ENCODE results near the gene UACA. TPM values are rescaled to one million over a fixed set of nuclear protein-coding genes. Genes with fewer than 3 reads are reported as not detected.

Gene UACA
- polyA plus RNA-seq, 1 of the 3 experiments (the other 2 are of a cell fraction), result 35.9 TPM

DNA sequence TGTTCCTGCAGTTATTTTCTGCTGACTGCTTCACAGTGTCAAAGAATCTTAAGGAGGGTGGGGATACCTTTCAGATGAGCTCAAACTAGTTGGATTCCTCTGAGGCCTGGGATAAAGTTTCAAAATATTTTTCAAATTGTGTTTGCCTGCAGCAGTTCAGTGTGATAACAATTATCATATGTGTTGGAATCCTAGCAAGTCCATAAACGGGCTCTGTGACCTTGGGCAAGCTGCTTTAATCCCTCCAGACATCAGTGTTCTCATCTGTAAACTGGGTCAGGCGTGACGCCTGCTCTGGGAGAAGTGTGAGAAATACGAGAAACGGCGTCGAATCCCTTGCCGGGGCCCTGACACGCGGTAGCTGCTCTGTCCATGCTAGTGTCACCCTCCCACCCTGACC is 153.5 kb downstream of the UACA start:
- Histone ChIP-seq H3K4me3 (ENCODE audit: low read depth in 2 of 2, low read length in 1 of 2) (no peak overlapping the region), H3F3A (replicated peaks; ENCODE audit: insufficient read depth) (peaks cover 9% of the 10 kb centered on the region), H3K9ac (no peak overlapping the region), H4K20me1 (ENCODE audit: insufficient read depth) (no peaks in the 10 kb centered on the region), H3K4me1 (ENCODE audit: control insufficient read depth in 1 of 2, insufficient read depth in 2 of 2, low read depth in 1 of 2, low read length in 1 of 2) (peaks cover 11 to 17% of the 10 kb centered on the region in 2 experiments), H3K4me2 (no peak overlapping the region), H3K27me3 (ENCODE audit: insufficient read depth) (no peaks in the 10 kb centered on the region), H2AFZ (ENCODE audit: low read depth) (no peak overlapping the region), H3K79me2 (ENCODE audit: insufficient read depth) (no peaks in the 10 kb centered on the region), H3K36me3 (replicated peaks in 1 of 2; ENCODE audit: control insufficient read depth in 1 of 2, insufficient read depth in 2 of 2, low read length in 1 of 2) (no peaks in the 10 kb centered on the region), H3K9me3 (no peaks in the 10 kb centered on the region), H3K9me2 (no peaks in the 10 kb centered on the region), H3K27ac (ENCODE audit: low read depth in 2 of 2, low read length in 1 of 2) (no peak overlapping the region)
- ChIA-PET POLR2A (no interaction called here), CTCF (no interaction called here)
- DNase-seq, result no peak
- WGBS (ENCODE audit: low lambda C conversion rate), result 89% methylated on average over 10 of the region's 10 CpGs
- no peak for TF ChIP-seq SIN3A (IDR thresholded peaks at IDR 0.05; ENCODE audit: borderline replicate concordance, low read depth, low read length)
- TF ChIP-seq ELF1 (IDR thresholded peaks at IDR 0.05), result no peak
- no peak for TF ChIP-seq JUND (IDR thresholded peaks at IDR 0.05)
- TF ChIP-seq EZH2phosphoT487 (IDR thresholded peaks at IDR 0.05; ENCODE audit: borderline replicate concordance, low read depth), result no peak
- TF ChIP-seq, protein P1, sequence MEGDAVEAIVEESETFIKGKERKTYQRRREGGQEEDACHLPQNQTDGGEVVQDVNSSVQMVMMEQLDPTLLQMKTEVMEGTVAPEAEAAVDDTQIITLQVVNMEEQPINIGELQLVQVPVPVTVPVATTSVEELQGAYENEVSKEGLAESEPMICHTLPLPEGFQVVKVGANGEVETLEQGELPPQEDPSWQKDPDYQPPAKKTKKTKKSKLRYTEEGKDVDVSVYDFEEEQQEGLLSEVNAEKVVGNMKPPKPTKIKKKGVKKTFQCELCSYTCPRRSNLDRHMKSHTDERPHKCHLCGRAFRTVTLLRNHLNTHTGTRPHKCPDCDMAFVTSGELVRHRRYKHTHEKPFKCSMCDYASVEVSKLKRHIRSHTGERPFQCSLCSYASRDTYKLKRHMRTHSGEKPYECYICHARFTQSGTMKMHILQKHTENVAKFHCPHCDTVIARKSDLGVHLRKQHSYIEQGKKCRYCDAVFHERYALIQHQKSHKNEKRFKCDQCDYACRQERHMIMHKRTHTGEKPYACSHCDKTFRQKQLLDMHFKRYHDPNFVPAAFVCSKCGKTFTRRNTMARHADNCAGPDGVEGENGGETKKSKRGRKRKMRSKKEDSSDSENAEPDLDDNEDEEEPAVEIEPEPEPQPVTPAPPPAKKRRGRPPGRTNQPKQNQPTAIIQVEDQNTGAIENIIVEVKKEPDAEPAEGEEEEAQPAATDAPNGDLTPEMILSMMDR (IDR thresholded peaks at IDR 0.05), result no peak
- TF ChIP-seq, protein P2, sequence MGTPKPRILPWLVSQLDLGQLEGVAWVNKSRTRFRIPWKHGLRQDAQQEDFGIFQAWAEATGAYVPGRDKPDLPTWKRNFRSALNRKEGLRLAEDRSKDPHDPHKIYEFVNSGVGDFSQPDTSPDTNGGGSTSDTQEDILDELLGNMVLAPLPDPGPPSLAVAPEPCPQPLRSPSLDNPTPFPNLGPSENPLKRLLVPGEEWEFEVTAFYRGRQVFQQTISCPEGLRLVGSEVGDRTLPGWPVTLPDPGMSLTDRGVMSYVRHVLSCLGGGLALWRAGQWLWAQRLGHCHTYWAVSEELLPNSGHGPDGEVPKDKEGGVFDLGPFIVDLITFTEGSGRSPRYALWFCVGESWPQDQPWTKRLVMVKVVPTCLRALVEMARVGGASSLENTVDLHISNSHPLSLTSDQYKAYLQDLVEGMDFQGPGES (IDR thresholded peaks at IDR 0.05; ENCODE audit: low read depth, low read length), result no peak
- no peak for TF ChIP-seq TEAD4 (IDR thresholded peaks at IDR 0.05; ENCODE audit: borderline replicate concordance, insufficient read depth)
- TF ChIP-seq, protein P3, sequence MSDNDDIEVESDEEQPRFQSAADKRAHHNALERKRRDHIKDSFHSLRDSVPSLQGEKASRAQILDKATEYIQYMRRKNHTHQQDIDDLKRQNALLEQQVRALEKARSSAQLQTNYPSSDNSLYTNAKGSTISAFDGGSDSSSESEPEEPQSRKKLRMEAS (IDR thresholded peaks at IDR 0.05; ENCODE audit: low read depth), result no peak
- TF ChIP-seq, protein P4, sequence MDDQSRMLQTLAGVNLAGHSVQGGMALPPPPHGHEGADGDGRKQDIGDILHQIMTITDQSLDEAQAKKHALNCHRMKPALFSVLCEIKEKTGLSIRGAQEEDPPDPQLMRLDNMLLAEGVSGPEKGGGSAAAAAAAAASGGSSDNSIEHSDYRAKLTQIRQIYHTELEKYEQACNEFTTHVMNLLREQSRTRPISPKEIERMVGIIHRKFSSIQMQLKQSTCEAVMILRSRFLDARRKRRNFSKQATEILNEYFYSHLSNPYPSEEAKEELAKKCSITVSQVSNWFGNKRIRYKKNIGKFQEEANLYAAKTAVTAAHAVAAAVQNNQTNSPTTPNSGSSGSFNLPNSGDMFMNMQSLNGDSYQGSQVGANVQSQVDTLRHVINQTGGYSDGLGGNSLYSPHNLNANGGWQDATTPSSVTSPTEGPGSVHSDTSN (IDR thresholded peaks at IDR 0.05), result no peak
- TF ChIP-seq RAD21 (IDR thresholded peaks at IDR 0.05; ENCODE audit: low read length), result no peak
- TF ChIP-seq TAF1 (IDR thresholded peaks at IDR 0.05; ENCODE audit: borderline replicate concordance, low read depth, low read length), result no peak
- TF ChIP-seq MEF2A (IDR thresholded peaks at IDR 0.05; ENCODE audit: borderline replicate concordance, low read depth), result no peak
- TF ChIP-seq, protein P5, sequence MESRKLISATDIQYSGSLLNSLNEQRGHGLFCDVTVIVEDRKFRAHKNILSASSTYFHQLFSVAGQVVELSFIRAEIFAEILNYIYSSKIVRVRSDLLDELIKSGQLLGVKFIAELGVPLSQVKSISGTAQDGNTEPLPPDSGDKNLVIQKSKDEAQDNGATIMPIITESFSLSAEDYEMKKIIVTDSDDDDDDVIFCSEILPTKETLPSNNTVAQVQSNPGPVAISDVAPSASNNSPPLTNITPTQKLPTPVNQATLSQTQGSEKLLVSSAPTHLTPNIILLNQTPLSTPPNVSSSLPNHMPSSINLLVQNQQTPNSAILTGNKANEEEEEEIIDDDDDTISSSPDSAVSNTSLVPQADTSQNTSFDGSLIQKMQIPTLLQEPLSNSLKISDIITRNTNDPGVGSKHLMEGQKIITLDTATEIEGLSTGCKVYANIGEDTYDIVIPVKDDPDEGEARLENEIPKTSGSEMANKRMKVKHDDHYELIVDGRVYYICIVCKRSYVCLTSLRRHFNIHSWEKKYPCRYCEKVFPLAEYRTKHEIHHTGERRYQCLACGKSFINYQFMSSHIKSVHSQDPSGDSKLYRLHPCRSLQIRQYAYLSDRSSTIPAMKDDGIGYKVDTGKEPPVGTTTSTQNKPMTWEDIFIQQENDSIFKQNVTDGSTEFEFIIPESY (IDR thresholded peaks at IDR 0.05; ENCODE audit: borderline replicate concordance, low read depth), result no peak
- no peak for TF ChIP-seq GABPA (IDR thresholded peaks at IDR 0.05; ENCODE audit: low read depth)
- no peak for TF ChIP-seq FOSL2 (IDR thresholded peaks at IDR 0.05; ENCODE audit: borderline replicate concordance, low read depth)
- no peak for TF ChIP-seq GATA2 (CRISPR knock-in tag; IDR thresholded peaks at IDR 0.05)
- TF ChIP-seq SMC3 (IDR thresholded peaks at IDR 0.05; ENCODE audit: low read depth, low read length), result no peak
- no peak for TF ChIP-seq NRF1 (IDR thresholded peaks at IDR 0.05; ENCODE audit: low read depth, low read length)
- no peak for TF ChIP-seq POLR2AphosphoS5 (IDR thresholded peaks at IDR 0.05; ENCODE audit: low read depth, low read length)
- no peak for TF ChIP-seq CHD2 (IDR thresholded peaks at IDR 0.05; ENCODE audit: low read length, partially characterized antibody)

Measured in SK-N-SH (cell line).